22Rv1 (cell line): ENCODE data around the gene KLHDC4.

Source experiments
- H3K27ac ChIP-seq: fragments of 450-650 bp; 2 replicates; pipeline ENCODE4 v1.5.1; 2017
- ZFX ChIP-seq: fragments of 450-650 bp; IDR thresholded peaks from 2 replicates; pipeline ENCODE4 v1.6.1; 2017; ENCODE audit warnings: antibody characterized with exemption, borderline replicate concordance
- TF ChIP-seq, protein P1 (sequence below): fragments of 450-650 bp; IDR thresholded peaks from 2 replicates; pipeline ENCODE4 v1.5.1; 2017; ENCODE audit warnings: mild to moderate bottlenecking

The KLHDC4 gene

DNA sequence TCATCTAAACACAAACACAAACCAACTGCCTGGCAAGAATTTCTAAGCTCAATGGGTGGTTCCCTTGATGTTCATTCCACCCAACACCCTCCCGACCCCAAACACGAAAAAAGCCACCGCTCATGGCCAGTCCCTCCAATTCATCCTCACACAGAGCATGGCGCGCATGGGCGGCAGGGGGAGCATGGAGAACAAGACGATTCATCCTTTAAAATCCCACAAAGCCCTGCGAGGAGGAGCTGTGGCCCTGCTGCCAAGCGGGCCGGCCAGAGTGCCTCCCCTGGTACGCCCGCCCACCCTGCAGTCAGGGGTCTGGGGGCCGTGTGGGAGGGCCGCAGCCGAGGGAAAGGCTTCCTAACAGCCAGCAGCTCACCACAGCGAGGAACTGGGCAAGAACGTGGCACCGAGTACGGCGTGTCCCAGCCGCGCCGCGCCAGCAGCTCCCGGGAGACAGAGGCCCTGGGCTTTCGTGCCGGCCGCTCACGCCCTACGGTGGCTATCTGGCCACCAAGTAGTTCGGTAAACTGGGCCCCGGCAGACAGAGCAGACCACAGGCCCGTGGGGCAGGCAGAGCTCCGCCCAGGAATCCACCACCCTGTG lies 60.9 kb downstream of the KLHDC4 start:
- peak overlapping the region; percentile 46; the same call in 1 of the 2 replicates for H3K27ac ChIP-seq
- no peak for TF ChIP-seq ZFX
- TF ChIP-seq, protein P1, sequence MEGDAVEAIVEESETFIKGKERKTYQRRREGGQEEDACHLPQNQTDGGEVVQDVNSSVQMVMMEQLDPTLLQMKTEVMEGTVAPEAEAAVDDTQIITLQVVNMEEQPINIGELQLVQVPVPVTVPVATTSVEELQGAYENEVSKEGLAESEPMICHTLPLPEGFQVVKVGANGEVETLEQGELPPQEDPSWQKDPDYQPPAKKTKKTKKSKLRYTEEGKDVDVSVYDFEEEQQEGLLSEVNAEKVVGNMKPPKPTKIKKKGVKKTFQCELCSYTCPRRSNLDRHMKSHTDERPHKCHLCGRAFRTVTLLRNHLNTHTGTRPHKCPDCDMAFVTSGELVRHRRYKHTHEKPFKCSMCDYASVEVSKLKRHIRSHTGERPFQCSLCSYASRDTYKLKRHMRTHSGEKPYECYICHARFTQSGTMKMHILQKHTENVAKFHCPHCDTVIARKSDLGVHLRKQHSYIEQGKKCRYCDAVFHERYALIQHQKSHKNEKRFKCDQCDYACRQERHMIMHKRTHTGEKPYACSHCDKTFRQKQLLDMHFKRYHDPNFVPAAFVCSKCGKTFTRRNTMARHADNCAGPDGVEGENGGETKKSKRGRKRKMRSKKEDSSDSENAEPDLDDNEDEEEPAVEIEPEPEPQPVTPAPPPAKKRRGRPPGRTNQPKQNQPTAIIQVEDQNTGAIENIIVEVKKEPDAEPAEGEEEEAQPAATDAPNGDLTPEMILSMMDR, result no peak

GRCh38 chr16:87703835-87704375 lies 61.9 kb downstream of the KLHDC4 start:
- no peak overlapping the region for H3K27ac ChIP-seq
- TF ChIP-seq, protein P1, result no peak
- no peak for TF ChIP-seq ZFX

GRCh38 chr16:87703071-87703470 lies 62.7 kb downstream of the KLHDC4 start:
- TF ChIP-seq, protein P1, result no peak
- TF ChIP-seq ZFX, result no peak
- H3K27ac ChIP-seq, result no peak overlapping the region

DNA sequence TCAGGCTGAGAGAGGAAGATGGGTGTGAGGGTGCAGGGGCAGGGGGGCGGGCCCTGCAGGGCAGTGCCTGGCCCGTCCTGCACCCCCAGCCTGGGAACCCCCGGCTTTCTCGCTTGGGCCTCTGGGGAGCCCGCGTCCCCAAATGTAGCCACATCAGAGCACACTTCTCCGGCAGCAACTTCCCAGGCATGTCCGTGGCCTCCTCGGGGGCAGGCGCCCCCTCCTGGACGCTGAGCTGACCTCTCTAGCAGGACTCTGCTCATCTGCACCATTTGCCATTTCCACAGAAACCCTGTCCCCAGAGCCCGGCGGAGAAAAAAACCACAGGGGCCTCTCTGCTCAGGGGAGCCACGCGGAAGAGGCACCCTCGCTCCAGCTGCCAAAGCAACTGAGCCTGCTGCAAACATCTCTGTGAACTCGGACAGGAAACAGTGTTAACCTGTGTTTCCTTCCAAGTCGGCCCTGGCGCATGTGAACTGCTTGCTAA lies 63.4 kb downstream of the KLHDC4 start:
- no peak overlapping the region for H3K27ac ChIP-seq
- no peak for TF ChIP-seq ZFX
- TF ChIP-seq, protein P1, result peak; percentile 71

GRCh38 chr16:87701505-87701921 lies 64.3 kb downstream of the KLHDC4 start:
- H3K27ac ChIP-seq, result no peak overlapping the region
- TF ChIP-seq ZFX, result no peak
- TF ChIP-seq, protein P1, result no peak

- no peak overlapping the region for H3K27ac ChIP-seq
- TF ChIP-seq, protein P1, result no peak
- no peak for TF ChIP-seq ZFX
Observed at GRCh38 chr16:87701078-87701460, 64.7 kb downstream of the KLHDC4 start.

DNA sequence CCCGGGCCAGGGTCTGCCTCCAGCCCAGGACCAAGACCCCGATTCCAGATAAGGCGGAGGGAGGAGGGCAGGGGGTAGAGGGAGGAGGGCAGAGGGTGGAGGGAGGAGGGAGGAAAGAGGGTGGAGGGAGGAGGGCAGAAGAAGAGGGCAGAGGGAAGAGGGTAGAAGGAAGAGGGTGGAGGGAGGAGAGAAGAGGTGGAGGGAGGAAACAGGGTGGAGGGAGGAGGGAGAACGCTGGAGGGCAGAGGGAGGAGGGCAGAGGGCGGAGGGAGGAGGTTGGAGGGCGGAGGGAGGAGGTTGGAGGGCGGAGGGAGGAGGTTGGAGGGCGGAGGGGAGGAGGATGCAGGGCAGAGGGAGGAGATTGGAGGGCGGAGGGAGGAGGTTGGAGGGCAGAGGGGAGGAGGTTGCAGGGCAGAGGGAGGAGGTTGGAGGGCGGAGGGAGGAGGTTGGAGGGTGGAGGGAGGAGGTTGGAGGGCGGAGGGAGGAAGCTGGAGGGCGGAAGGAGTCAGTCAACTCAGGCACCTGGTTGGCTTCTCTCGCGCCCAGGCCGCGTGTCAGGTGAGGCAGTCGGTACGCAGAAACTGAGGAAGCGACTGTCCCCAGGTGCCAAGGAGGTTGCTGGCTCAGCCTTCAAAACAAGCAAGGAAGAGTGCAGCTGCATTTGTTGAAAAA lies 65.2 kb downstream of the KLHDC4 start:
- no peak for TF ChIP-seq ZFX
- TF ChIP-seq, protein P1, result no peak
- no peak overlapping the region for H3K27ac ChIP-seq
